Activated CD4-positive, alpha-beta T cell treated with anti-CD3 and anti-CD28 coated beads for 48 hours (primary cell): ENCODE data around the gene PAX4.

Source experiments
- DNase-seq: peaks from one replicate; pipeline ENCODE4 v3.0.0-alpha.2; 2020

The PAX4 gene

GRCh38 chr7:127618042-127618441 is at the start of gene PAX4:
Gene PAX4, minus strand, starts transcription at chr7:127618142. Its CDS starts 2,214 bp downstream, at chr7:127615928.
- no peak for DNase-seq

GRCh38 chr7:127667017-127667670 is 49.2 kb upstream of the PAX4 start:
- DNase-seq = no peak

- DNase-seq = no peak
Observed at GRCh38 chr7:127666602-127667001, 48.7 kb upstream of the PAX4 start.

GRCh38 chr7:127665922-127666321 is 48.0 kb upstream of the PAX4 start:
- DNase-seq = no peak

GRCh38 chr7:127658970-127659630 is 41.2 kb upstream of the PAX4 start:
- DNase-seq = no peak

- DNase-seq = no peak
Observed at GRCh38 chr7:127657500-127657899, 39.6 kb upstream of the PAX4 start.

- no peak for DNase-seq
Observed at GRCh38 chr7:127655720-127656119, 37.8 kb upstream of the PAX4 start.

GRCh38 chr7:127654404-127655394 is 36.8 kb upstream of the PAX4 start:
- no peak for DNase-seq

- no peak for DNase-seq
Observed at GRCh38 chr7:127653396-127653795, 35.5 kb upstream of the PAX4 start.

GRCh38 chr7:127652333-127653248 is 34.6 kb upstream of the PAX4 start:
- no peak for DNase-seq

GRCh38 chr7:127651556-127652332 is 33.8 kb upstream of the PAX4 start, which contains the start of gene SND1:
Gene SND1, plus strand, starts transcription at chr7:127652194. Its CDS starts 180 bp downstream, at chr7:127652374.
- DNase-seq = peak; percentile 99

- DNase-seq = peak; percentile 21
Observed at GRCh38 chr7:127650847-127651555, 33.1 kb upstream of the PAX4 start.

GRCh38 chr7:127648986-127649385 is 31.0 kb upstream of the PAX4 start:
- DNase-seq = no peak

- no peak for DNase-seq
Observed at GRCh38 chr7:127647636-127648035, 29.7 kb upstream of the PAX4 start.

- DNase-seq = no peak
Observed at GRCh38 chr7:127644484-127644883, 26.5 kb upstream of the PAX4 start.

- DNase-seq = no peak
Observed at GRCh38 chr7:127638197-127638596, 20.3 kb upstream of the PAX4 start.

- DNase-seq = no peak
Observed at GRCh38 chr7:127635659-127636285, 17.8 kb upstream of the PAX4 start.

- DNase-seq = no peak
Observed at GRCh38 chr7:127632276-127632910, 14.5 kb upstream of the PAX4 start.

GRCh38 chr7:127629268-127629854 is 11.4 kb upstream of the PAX4 start:
- peak; percentile 62 for DNase-seq
